Skeletal muscle tissue (tissue), 4 donors: Measurements from ENCODE around the gene PCDH12. TPM values are rescaled to one million over a fixed set of nuclear protein-coding genes. Genes with fewer than 3 reads are reported as not detected.
A peak's percentile ranks its signal among the peaks of the same experiment; 100 is the strongest.

ENCODE experiments used
- H3K27ac ChIP-seq: one replicate; pipeline ENCODE4 v1.7.0; 2013; ENCODE audit warnings: mild to moderate bottlenecking, low read depth, low read length, inconsistent platforms
- H3K27me3 ChIP-seq, 3 donors: one replicate each; pipeline ENCODE4 v1.7.0; 2013; ENCODE audit warnings: low read length in 3 of 3; ENCODE audit not compliant: control insufficient read depth in 3 of 3, insufficient read depth in 3 of 3
- H3K36me3 ChIP-seq, 3 donors: one replicate each; pipeline ENCODE4 v1.7.0; 2013; ENCODE audit warnings: low read length in 3 of 3; ENCODE audit not compliant: control insufficient read depth in 3 of 3, insufficient read depth in 3 of 3
- H3K4me1 ChIP-seq, 3 donors: one replicate each; pipeline ENCODE4 v1.7.0; 2013; ENCODE audit warnings: low read length in 3 of 3, mild to moderate bottlenecking in 3 of 3; ENCODE audit not compliant: control insufficient read depth in 3 of 3, insufficient read depth in 3 of 3
- H3K4me3 ChIP-seq, 3 donors: one replicate each; pipeline ENCODE4 v1.7.0; 2013; ENCODE audit warnings: low read length in 3 of 3
- H3K9ac ChIP-seq, 3 donors: one replicate each; pipeline ENCODE4 v1.7.0; 2013; ENCODE audit warnings: low read length in 3 of 3, mild to moderate bottlenecking in 3 of 3, moderate library complexity in 2 of 3, low read depth in 1 of 3
- H3K9me3 ChIP-seq, 3 donors: one replicate each; pipeline ENCODE4 v1.7.0; 2013; ENCODE audit warnings: low read length in 3 of 3; ENCODE audit not compliant: control insufficient read depth in 3 of 3
- total RNA-seq: library from RNA; depleted of rRNA; stranded (reverse); fragments of >200 nt; gene quantifications from one replicate; pipeline ENCODE4 v1.2.3, GENCODE V29; 2014
- donor health status: Osteomylitis.

Gene PCDH12
- total RNA-seq, 1 donor from 2014 or later = 12.0 TPM

- no peak overlapping the region for H3K27ac ChIP-seq
- no peak overlapping the region for H3K9ac ChIP-seq
- H3K9me3 ChIP-seq = no peaks in the 10 kb centered on the region
- H3K27me3 ChIP-seq = no peaks in the 10 kb centered on the region
- peaks cover 9 to 16% (median 13%) of the 10 kb centered on the region in 3 donors for H3K4me1 ChIP-seq
- no peak overlapping the region for H3K4me3 ChIP-seq
- peaks cover 0 to 2% (median 0%) of the 10 kb centered on the region in 3 donors for H3K36me3 ChIP-seq
Observed at GRCh38 chr5:141966963-141967333, 8.9 kb upstream of the PCDH12 start.

DNA sequence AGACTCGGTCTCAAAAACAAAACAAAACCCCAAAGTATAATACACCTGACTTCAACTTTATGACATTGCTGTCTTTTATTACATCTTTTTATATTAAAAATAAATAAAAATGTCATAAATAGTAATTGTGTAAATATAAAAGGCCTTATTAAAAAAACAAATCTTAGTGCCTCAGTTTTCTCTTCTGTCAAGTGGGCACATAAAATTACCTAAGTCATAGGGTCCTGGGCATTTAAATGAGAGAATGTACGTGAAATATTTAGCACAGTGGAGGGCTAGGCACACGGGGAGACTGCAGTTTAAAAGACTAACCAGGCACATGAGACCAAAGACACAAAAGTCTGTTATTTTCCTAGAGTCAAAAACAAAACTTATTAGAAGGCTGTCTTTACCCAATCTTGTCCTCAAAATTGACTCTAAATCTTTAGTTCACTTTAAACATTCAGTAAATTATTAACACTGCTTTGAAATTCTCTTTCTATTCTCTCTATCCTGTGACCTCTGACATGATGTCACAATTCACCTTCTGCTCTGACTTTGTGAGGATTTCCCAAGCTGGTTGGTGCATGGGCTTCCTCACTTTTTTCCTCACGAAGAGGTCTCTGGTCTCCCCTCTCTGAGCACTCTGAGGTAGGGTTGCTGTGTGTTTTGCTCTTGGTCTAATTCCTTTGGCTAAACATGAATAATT, 8.4 kb upstream of the PCDH12 start:
- H3K27me3 ChIP-seq = no peaks in the 10 kb centered on the region
- no peak overlapping the region for H3K4me3 ChIP-seq
- peaks cover 0 to 2% (median 0%) of the 10 kb centered on the region in 3 donors for H3K36me3 ChIP-seq

GRCh38 chr5:141965071-141965470, 7.1 kb upstream of the PCDH12 start:
- Histone ChIP-seq H3K9me3 (no peaks in the 10 kb centered on the region), H3K4me1 (peaks cover 13 to 14% (median 13%) of the 10 kb centered on the region in 3 donors), H3K27me3 (no peaks in the 10 kb centered on the region), H3K36me3 (peaks cover 0 to 2% (median 0%) of the 10 kb centered on the region in 3 donors), H3K4me3 (no peak overlapping the region), H3K9ac (no peak overlapping the region), H3K27ac (no peak overlapping the region)

More for the DNA sequence above, 8.4 kb upstream of the PCDH12 start:
- no peak overlapping the region for H3K9ac ChIP-seq
- H3K4me1 ChIP-seq = peaks cover 9 to 16% (median 13%) of the 10 kb centered on the region in 3 donors
- H3K9me3 ChIP-seq = no peaks in the 10 kb centered on the region
- H3K27ac ChIP-seq = no peak overlapping the region

GRCh38 chr5:141963701-141964100, 5.7 kb upstream of the PCDH12 start:
- peaks cover 10 to 21% (median 11%) of the 10 kb centered on the region in 3 donors for H3K4me1 ChIP-seq
- H3K36me3 ChIP-seq = no peaks in the 10 kb centered on the region
- no peaks in the 10 kb centered on the region for H3K9me3 ChIP-seq
- H3K27ac ChIP-seq = no peak overlapping the region
- H3K9ac ChIP-seq = peak overlapping the region in 1 of 3 donors; percentile 3
- H3K4me3 ChIP-seq = no peak overlapping the region
- no peaks in the 10 kb centered on the region for H3K27me3 ChIP-seq

DNA sequence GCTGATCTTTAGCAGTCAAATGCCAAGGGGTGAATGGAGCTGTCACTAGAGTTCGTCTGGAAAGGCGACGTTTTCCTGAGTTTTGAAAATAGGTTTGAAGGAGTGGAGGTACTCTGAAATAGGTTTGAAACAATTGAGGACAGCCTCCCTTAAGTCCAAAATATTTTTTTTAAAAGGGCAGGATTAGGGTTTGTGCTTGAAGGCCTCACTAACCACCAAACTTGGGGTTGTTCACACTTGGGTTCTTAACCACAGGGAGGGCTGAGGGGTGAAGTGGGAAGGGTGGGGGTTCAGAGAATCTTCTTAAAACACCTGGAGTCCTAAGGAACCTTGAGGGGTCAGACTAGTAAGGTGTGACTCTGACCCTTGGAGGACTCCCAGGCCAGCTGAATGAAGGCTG, 3.5 kb upstream of the PCDH12 start:
- H3K4me3 ChIP-seq = no peak overlapping the region
- peaks cover 16 to 33% (median 23%) of the 10 kb centered on the region in 3 donors for H3K4me1 ChIP-seq
- H3K27me3 ChIP-seq = no peaks in the 10 kb centered on the region
- H3K9ac ChIP-seq = no peak overlapping the region
- no peaks in the 10 kb centered on the region for H3K36me3 ChIP-seq
- no peak overlapping the region for H3K27ac ChIP-seq
- H3K9me3 ChIP-seq = no peaks in the 10 kb centered on the region

DNA sequence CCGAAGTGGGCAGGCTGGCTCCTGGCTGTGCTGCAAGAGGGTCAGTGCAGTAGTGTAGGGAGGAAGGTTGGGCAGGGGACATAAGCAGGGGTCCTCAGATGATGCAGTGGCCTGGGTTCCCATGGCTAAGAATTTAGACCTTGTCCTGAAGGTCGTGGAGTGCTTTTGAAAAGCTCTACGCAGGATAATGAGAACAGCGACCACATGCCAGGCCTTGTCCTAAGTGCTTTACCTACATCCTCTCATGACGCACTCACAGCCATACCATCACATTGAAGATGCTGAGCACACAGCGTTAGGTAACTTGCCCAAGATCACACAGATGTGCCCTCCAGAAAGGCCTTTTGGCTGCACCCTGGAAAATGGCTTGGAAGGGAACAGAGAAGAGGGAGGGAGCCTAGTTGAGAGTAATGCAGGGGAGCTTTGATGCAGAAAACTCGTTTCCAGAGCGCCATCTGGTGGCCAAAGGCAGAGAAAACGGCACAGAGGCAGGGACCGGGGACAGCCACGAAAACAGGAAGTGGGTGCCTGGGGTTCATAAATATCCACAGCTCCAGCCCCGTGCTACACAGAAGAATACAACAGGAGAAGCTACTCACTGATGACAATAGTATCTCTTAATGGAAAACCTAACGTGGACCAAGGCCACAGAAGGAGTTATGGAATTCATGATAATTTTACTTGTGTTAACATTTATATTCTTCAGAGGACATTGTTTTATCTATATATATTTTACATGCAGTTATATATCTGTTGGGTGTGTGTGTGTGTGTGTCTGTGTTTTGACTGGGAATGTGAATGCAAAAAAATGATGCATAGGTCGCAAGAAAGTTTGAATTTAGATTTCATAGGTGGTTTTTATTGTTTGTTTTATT, 2.7 kb upstream of the PCDH12 start:
- Histone ChIP-seq H3K4me3 (no peak overlapping the region), H3K36me3 (no peaks in the 10 kb centered on the region), H3K9me3 (no peaks in the 10 kb centered on the region), H3K4me1 (peaks cover 16 to 37% (median 27%) of the 10 kb centered on the region in 3 donors), H3K27ac (no peak overlapping the region), H3K27me3 (no peaks in the 10 kb centered on the region), H3K9ac (peak overlapping the region in 2 of 3 donors; percentile 34 to 47)

- H3K9me3 ChIP-seq = no peaks in the 10 kb centered on the region
- H3K9ac ChIP-seq = no peak overlapping the region
- H3K27me3 ChIP-seq = no peaks in the 10 kb centered on the region
- H3K36me3 ChIP-seq = no peaks in the 10 kb centered on the region
- H3K4me1 ChIP-seq = peaks cover 16 to 37% (median 27%) of the 10 kb centered on the region in 3 donors
- H3K4me3 ChIP-seq = no peak overlapping the region
- no peak overlapping the region for H3K27ac ChIP-seq
Observed at GRCh38 chr5:141960018-141960417, 2.0 kb upstream of the PCDH12 start.

DNA sequence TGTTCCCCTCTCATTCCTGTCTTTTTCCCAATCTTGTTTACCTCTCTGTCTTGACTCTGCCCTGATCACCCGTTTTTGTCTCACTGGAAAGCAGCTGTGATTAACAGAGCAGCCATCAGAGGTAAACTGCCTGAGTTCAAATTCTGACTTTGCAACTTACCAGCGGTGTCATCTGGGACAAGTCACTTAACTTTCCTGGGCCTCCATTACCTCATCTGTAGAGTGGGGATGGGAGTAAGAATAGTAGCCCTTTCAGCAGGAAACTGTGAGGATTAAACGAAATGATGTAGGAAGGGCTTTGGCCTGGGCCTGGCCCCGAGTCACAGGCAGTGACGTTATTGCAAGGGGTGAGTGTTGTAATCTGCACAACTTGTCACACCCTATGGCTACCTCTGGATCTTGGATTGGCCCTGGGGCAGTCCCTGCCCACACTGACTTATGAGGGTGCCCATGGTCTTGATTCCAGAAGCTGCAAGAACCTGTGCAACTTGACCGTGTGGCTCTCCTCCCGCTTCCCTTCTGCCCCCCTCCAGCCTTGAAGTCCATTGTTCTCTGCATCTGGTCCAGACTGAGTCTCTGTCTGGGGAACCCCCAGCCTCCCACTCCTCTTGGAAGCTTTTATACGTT, 657 bp upstream of the PCDH12 start:
- H3K9ac ChIP-seq = peak overlapping the region in 1 of 3 donors; percentile 25
- H3K27me3 ChIP-seq = no peaks in the 10 kb centered on the region
- peak overlapping the region; percentile 62 for H3K27ac ChIP-seq
- H3K36me3 ChIP-seq = no peaks in the 10 kb centered on the region
- no peaks in the 10 kb centered on the region for H3K9me3 ChIP-seq
- H3K4me1 ChIP-seq = peaks cover 18 to 39% (median 30%) of the 10 kb centered on the region in 3 donors
- peak overlapping the region in 2 of 3 donors; percentile 2 to 17 for H3K4me3 ChIP-seq

- Histone ChIP-seq H3K4me3 (peak overlapping the region; percentile 37 to 56 (median 55)), H3K27ac (peak overlapping the region; percentile 49), H3K27me3 (no peaks in the 10 kb centered on the region), H3K4me1 (peaks cover 18 to 39% (median 30%) of the 10 kb centered on the region in 3 donors), H3K9me3 (no peaks in the 10 kb centered on the region), H3K9ac (peak overlapping the region in 2 of 3 donors; percentile 15), H3K36me3 (no peaks in the 10 kb centered on the region)
Observed at GRCh38 chr5:141957367-141957996, 520 bp downstream of the PCDH12 start.
